Neural crest cell (in vitro differentiated cells): Measurements from ENCODE around the gene ASRGL1. TPM values are rescaled to one million over a fixed set of nuclear protein-coding genes. Genes with fewer than 3 reads are reported as not detected.

Source experiments
- DNase-seq: peaks from one replicate; pipeline ENCODE4 v3.0.0; 2021; ENCODE audit warnings: low read depth, mixed read lengths, low spot score
- H3K27ac Mint-ChIP-seq: one replicate; pipeline ENCODE4 v1.8.0; 2021; ENCODE audit warnings: mild to moderate bottlenecking, mixed read lengths; ENCODE audit not compliant: unreplicated experiment
- H3K27me3 Mint-ChIP-seq: 2 replicates; pipeline ENCODE4 v1.8.0; 2021; ENCODE audit warnings: low read depth, mild to moderate bottlenecking, mixed read lengths
- H3K36me3 Mint-ChIP-seq: 2 replicates; pipeline ENCODE4 v1.8.0; 2021; ENCODE audit warnings: low read depth, mild to moderate bottlenecking, mixed read lengths
- H3K4me1 Mint-ChIP-seq: 2 replicates; pipeline ENCODE4 v1.8.0; 2021; ENCODE audit warnings: mixed read lengths
- H3K4me3 Mint-ChIP-seq: one replicate; pipeline ENCODE4 v1.8.0; 2021; ENCODE audit warnings: mild to moderate bottlenecking, mixed read lengths
- H3K9me3 Mint-ChIP-seq: 2 replicates; pipeline ENCODE4 v1.8.0; 2021; ENCODE audit warnings: mixed read lengths
- CTCF ChIP-seq: fragments of 200-600 bp; sonication (generic); conservative IDR thresholded peaks from 2 replicates; pipeline ENCODE4 v1.5.0; 2021; ENCODE audit warnings: antibody characterized with exemption, mild to moderate bottlenecking
- total RNA-seq: library from RNA; stranded (reverse); gene quantifications from 2 replicates; pipeline ENCODE4 v1.2.1, GENCODE V29; 2021

Gene ASRGL1
- total RNA-seq, 1 donor from 2014 or later: 57.5 TPM

GRCh38 chr11:62404901-62405300, 67.7 kb downstream of the ASRGL1 start:
- H3K4me3 Mint-ChIP-seq: no peak overlapping the region
- H3K27ac Mint-ChIP-seq: no peak overlapping the region
- no peaks in the 10 kb centered on the region for H3K27me3 Mint-ChIP-seq
- no peaks in the 10 kb centered on the region for H3K9me3 Mint-ChIP-seq
- TF ChIP-seq CTCF: no peak
- no peaks in the 10 kb centered on the region for H3K4me1 Mint-ChIP-seq
- H3K36me3 Mint-ChIP-seq: no peaks in the 10 kb centered on the region
- no peak for DNase-seq

GRCh38 chr11:62406034-62406433, 68.8 kb downstream of the ASRGL1 start:
- TF ChIP-seq CTCF: no peak
- no peaks in the 10 kb centered on the region for H3K9me3 Mint-ChIP-seq
- H3K27ac Mint-ChIP-seq: no peak overlapping the region
- H3K36me3 Mint-ChIP-seq: no peaks in the 10 kb centered on the region
- no peak for DNase-seq
- H3K4me3 Mint-ChIP-seq: no peak overlapping the region
- H3K4me1 Mint-ChIP-seq: no peaks in the 10 kb centered on the region
- no peaks in the 10 kb centered on the region for H3K27me3 Mint-ChIP-seq

- Mint-ChIP-seq H3K9me3 (no peaks in the 10 kb centered on the region), H3K4me1 (no peaks in the 10 kb centered on the region), H3K27ac (no peak overlapping the region), H3K4me3 (no peak overlapping the region), H3K36me3 (no peaks in the 10 kb centered on the region), H3K27me3 (no peaks in the 10 kb centered on the region)
- no peak for DNase-seq
- no peak for TF ChIP-seq CTCF
Measured at GRCh38 chr11:62409831-62410230, 72.6 kb downstream of the ASRGL1 start.

DNA sequence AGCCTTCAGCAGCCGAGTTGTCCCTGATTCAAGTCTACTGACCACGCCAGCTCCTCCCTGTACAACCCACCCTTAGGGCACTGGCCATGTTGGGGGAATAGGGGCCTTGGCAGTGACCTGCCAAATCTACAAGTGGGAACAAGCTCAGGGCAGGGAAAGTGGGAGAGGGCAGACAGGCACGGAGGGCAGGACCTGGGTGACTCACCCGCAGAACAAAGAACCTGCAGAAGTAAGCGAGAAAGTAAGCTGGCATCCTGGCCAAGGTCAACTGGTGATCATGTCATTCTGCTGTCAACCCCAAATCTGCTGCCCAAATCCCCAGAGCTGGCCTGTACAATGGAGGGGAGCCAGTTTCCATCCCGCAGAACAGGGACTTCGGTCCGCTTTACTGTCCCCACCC, 73.7 kb downstream of the ASRGL1 start:
- Mint-ChIP-seq H3K4me3 (no peak overlapping the region), H3K9me3 (no peaks in the 10 kb centered on the region), H3K27me3 (no peaks in the 10 kb centered on the region), H3K4me1 (no peaks in the 10 kb centered on the region), H3K27ac (no peak overlapping the region), H3K36me3 (no peaks in the 10 kb centered on the region)
- no peak for TF ChIP-seq CTCF
- DNase-seq: no peak

- Mint-ChIP-seq H3K36me3 (no peaks in the 10 kb centered on the region), H3K27ac (no peak overlapping the region), H3K9me3 (no peaks in the 10 kb centered on the region), H3K4me3 (no peak overlapping the region), H3K4me1 (peaks cover 4% of the 10 kb centered on the region), H3K27me3 (no peaks in the 10 kb centered on the region)
- DNase-seq: no peak
- TF ChIP-seq CTCF: no peak
Measured at GRCh38 chr11:62411524-62411923, 74.3 kb downstream of the ASRGL1 start.

GRCh38 chr11:62413060-62413696, 75.9 kb downstream of the ASRGL1 start:
- no peak for TF ChIP-seq CTCF
- Mint-ChIP-seq H3K36me3 (no peaks in the 10 kb centered on the region), H3K4me3 (no peak overlapping the region), H3K9me3 (no peaks in the 10 kb centered on the region), H3K4me1 (peaks cover 9% of the 10 kb centered on the region), H3K27me3 (no peaks in the 10 kb centered on the region), H3K27ac (no peak overlapping the region)
- no peak for DNase-seq
